Keratinocyte (primary cell): Measurements from ENCODE around the gene FAM3C. TPM values are rescaled to one million over a fixed set of nuclear protein-coding genes. Genes with fewer than 3 reads are reported as not detected.

Experiments
- DNase-seq: peaks from one replicate; pipeline ENCODE4 v3.0.0-alpha.2; 2011; ENCODE audit warnings: low read depth, missing footprints, low spot score
- FAIRE-seq: peaks from 2 replicates; lab custom pipeline; 2011; peaks lifted over from hg19 to GRCh38; lab: Jason Lieb, UNC
- H2AFZ ChIP-seq: 2 replicates; pipeline ENCODE4 v1.6.0; 2012; ENCODE audit warnings: low read length, control low read depth, inconsistent platforms; ENCODE audit not compliant: control insufficient read depth
- H3K27ac ChIP-seq: 2 replicates; pipeline ENCODE4 v1.5.1; 2011; ENCODE audit warnings: low read length; ENCODE audit not compliant: control insufficient read depth, insufficient read depth
- H3K27me3 ChIP-seq: 3 replicates; pipeline ENCODE4 v1.6.0; 2011; ENCODE audit warnings: low read length; ENCODE audit not compliant: control insufficient read depth, insufficient read depth; ENCODE audit errors: extremely low read depth
- H3K36me3 ChIP-seq, 2 experiments: 2 replicates in 1 of 2; 3 replicates in 1 of 2; pipeline ENCODE4 v1.5.1; 2011; ENCODE audit warnings: low read length in 2 of 2, mild to moderate bottlenecking in 1 of 2; ENCODE audit not compliant: control insufficient read depth in 2 of 2, insufficient read depth in 2 of 2; ENCODE audit errors: extremely low read depth in 1 of 2
- H3K4me1 ChIP-seq: 3 replicates; pipeline ENCODE4 v1.5.1; 2011; ENCODE audit warnings: low read length; ENCODE audit not compliant: control insufficient read depth, insufficient read depth; ENCODE audit errors: extremely low read depth
- H3K4me2 ChIP-seq: 3 replicates; pipeline ENCODE4 v1.6.0; 2011; ENCODE audit warnings: low read depth, low read length; ENCODE audit not compliant: control insufficient read depth, insufficient read depth; ENCODE audit errors: extremely low read depth
- H3K4me3 ChIP-seq, 3 experiments: fragments of 200-600 bp in 1 of 3; sonication (generic) in 1 of 3; 2 replicates in 2 of 3; 3 replicates in 1 of 3; pipeline ENCODE4 v1.5.1; 2011 to 2016; ENCODE audit warnings: low read length in 3 of 3, mild to moderate bottlenecking in 3 of 3, control low read depth in 2 of 3, inconsistent platforms in 1 of 3, low read depth in 1 of 3, mixed read lengths in 1 of 3, mixed run types in 1 of 3, moderate library complexity in 1 of 3; ENCODE audit not compliant: control insufficient read depth in 2 of 3, insufficient read depth in 2 of 3; ENCODE audit errors: extremely low read depth in 1 of 3
- H3K79me2 ChIP-seq: 2 replicates; pipeline ENCODE4 v1.6.0; 2012; ENCODE audit warnings: low read length; ENCODE audit not compliant: control insufficient read depth, insufficient read depth
- H3K9ac ChIP-seq: 3 replicates; pipeline ENCODE4 v1.6.0; 2011; ENCODE audit warnings: low read length; ENCODE audit not compliant: control insufficient read depth, insufficient read depth; ENCODE audit errors: extremely low read depth
- H3K9me1 ChIP-seq: 3 replicates; pipeline ENCODE4 v1.6.0; 2011; ENCODE audit warnings: low read length; ENCODE audit not compliant: control insufficient read depth, insufficient read depth; ENCODE audit errors: extremely low read depth
- H3K9me3 ChIP-seq: 2 replicates; pipeline ENCODE4 v1.5.1; 2012; ENCODE audit warnings: low read depth, low read length; ENCODE audit not compliant: control insufficient read depth
- H4K20me1 ChIP-seq: 3 replicates; pipeline ENCODE4 v1.6.0; 2011; ENCODE audit warnings: low read length; ENCODE audit not compliant: control insufficient read depth, insufficient read depth; ENCODE audit errors: extremely low read depth
- EZH2 ChIP-seq: IDR thresholded peaks from one replicate; pipeline ENCODE4 v1.6.1; 2012; ENCODE audit warnings: inconsistent platforms, mild to moderate bottlenecking, low read length, moderate library complexity
- dilution Hi-C: fragments of 300-500 bp; cut with MboI; formaldehyde crosslinking; loops from one replicate; pipeline ENCODE4 v1.7.0; 2020; ENCODE audit warnings: low sequenced_read_pairs; ENCODE audit not compliant: extremely low pct_ligation_motif_present
- polyA plus RNA-seq, 5 experiments: library from polyadenylated mRNA; depleted of rRNA in 3 of 5; stranded (reverse) in 3 of 5; stranded (forward) in 1 of 5; unstranded in 1 of 5; fragments of >200 nt; gene quantifications; 1 replicate in 1 of 5; 2 replicates in 3 of 5; 3 replicates in 1 of 5; pipeline versions ENCODE4 v1.2.1 to v1.2.3, GENCODE V29; 2011 to 2012; ENCODE audit warnings: missing spikeins in 2 of 5, low read depth in 1 of 5, low replicate concordance in 1 of 5
- TF ChIP-seq, protein P1 (sequence below), 3 experiments: IDR thresholded peaks in 1 of 3; conservative IDR thresholded peaks in 1 of 3; optimal IDR thresholded peaks in 1 of 3; 2 replicates in 2 of 3; 3 replicates in 1 of 3; pipeline versions ENCODE3 to v1.5.1; 2011; ENCODE audit warnings: low read length in 3 of 3, mild to moderate bottlenecking in 3 of 3, moderate library complexity in 2 of 3, control low read depth in 1 of 3, inconsistent platforms in 1 of 3; ENCODE audit not compliant: insufficient read depth in 2 of 3; ENCODE audit errors: extremely low read depth in 1 of 3

FAM3C gene
- polyA plus RNA-seq, 1 donor (not counting 4 experiments of a cell fraction or from before 2014, with no cell fraction given) = 93.5 TPM

DNA sequence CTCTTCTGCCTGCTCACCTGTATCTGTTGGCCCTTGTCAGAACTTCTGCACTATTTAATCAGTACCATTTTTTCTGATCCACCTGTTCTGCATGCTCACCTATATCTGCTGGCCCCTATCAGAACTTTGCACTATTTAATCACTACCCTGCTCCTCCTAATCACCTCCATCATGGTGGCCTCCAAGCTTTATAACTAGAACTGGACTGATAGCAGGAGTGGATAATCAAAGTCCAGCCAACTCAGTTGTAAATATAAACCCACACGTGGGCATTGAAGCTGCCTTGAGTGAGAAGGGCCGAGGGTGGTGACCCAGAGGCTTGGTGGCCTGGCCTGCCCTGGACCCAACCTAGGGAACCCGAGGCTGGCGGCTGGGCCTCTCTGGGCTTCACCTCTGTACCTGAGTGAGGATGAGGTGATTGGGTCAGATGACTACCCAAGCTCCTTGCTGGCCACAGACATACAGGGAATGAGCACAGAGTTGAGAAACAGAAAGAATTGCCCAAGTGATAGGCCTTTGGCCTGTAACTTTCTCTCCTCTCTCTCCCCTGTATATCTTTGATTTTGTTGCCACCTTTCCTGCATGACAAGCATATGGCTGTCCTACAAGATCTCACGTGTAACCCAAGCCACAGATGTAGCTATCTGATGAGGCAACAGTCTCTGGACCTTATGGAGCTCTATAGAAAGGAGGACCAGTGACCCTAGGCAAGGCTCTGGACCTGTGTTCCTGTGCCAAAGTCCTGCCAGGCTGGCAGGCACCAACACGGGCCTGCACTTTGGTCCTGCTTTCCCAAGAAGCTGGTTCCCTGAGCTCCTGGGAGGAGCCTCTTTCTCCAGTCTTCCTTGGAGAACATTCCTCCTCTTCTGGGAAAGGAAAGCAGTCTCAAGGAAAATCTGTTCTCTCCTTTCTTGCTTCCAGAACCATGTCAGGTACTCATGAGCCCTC is 23.4 kb upstream of the FAM3C start:
- Histone ChIP-seq H3K4me1 (no peaks in the 10 kb centered on the region), H3K9ac (no peak overlapping the region), H2AFZ (no peak overlapping the region), H3K36me3 (no peaks in the 10 kb centered on the region), H3K9me3 (no peaks in the 10 kb centered on the region), H3K4me3 (no peak overlapping the region), H3K27ac (no peak overlapping the region), H3K4me2 (no peak overlapping the region), H3K79me2 (no peaks in the 10 kb centered on the region), H4K20me1 (no peaks in the 10 kb centered on the region), H3K27me3 (no peaks in the 10 kb centered on the region), H3K9me1 (no peaks in the 10 kb centered on the region)
- TF ChIP-seq, protein P1, sequence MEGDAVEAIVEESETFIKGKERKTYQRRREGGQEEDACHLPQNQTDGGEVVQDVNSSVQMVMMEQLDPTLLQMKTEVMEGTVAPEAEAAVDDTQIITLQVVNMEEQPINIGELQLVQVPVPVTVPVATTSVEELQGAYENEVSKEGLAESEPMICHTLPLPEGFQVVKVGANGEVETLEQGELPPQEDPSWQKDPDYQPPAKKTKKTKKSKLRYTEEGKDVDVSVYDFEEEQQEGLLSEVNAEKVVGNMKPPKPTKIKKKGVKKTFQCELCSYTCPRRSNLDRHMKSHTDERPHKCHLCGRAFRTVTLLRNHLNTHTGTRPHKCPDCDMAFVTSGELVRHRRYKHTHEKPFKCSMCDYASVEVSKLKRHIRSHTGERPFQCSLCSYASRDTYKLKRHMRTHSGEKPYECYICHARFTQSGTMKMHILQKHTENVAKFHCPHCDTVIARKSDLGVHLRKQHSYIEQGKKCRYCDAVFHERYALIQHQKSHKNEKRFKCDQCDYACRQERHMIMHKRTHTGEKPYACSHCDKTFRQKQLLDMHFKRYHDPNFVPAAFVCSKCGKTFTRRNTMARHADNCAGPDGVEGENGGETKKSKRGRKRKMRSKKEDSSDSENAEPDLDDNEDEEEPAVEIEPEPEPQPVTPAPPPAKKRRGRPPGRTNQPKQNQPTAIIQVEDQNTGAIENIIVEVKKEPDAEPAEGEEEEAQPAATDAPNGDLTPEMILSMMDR (optimal IDR thresholded peaks at IDR 0.05 in 1 of 3, IDR thresholded peaks at IDR 0.05 in 1 of 3, conservative IDR thresholded peaks at IDR 0.05 in 1 of 3; ENCODE audit: extremely low read depth in 1 of 3, insufficient read depth in 2 of 3, low read length in 3 of 3) = no peak
- TF ChIP-seq EZH2 = no peak
- FAIRE-seq (no peak), DNase-seq (no peak)
- dilution Hi-C loops = no loop called here

DNA sequence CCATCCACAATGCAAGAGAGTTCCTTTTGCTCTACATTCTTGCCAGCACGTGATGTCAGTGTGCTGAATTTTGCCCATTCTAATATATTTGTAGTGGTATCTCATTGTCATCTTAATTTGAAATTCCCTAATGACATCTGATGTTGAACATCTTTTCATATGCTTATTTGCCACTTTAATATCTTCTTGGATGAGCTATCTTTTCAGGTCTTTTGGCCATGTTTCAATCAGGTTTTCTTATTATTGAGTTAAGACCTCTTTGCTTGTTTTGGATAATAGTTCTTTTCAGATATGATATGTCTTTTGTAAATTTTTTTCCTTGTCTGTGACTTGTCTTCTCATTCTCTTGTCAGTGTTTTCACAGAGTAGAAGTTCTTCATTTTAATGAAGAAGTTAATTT is 20.4 kb upstream of the FAM3C start:
- FAIRE-seq = no peak
- Histone ChIP-seq H3K4me1 (no peaks in the 10 kb centered on the region), H3K79me2 (no peaks in the 10 kb centered on the region), H2AFZ (no peak overlapping the region), H4K20me1 (no peaks in the 10 kb centered on the region), H3K9me1 (no peaks in the 10 kb centered on the region), H3K4me2 (no peak overlapping the region), H3K27ac (no peak overlapping the region), H3K27me3 (no peaks in the 10 kb centered on the region), H3K36me3 (no peaks in the 10 kb centered on the region), H3K4me3 (no peak overlapping the region), H3K9ac (no peak overlapping the region), H3K9me3 (no peaks in the 10 kb centered on the region)
- TF ChIP-seq, protein P1 (optimal IDR thresholded peaks at IDR 0.05 in 1 of 3, IDR thresholded peaks at IDR 0.05 in 1 of 3, conservative IDR thresholded peaks at IDR 0.05 in 1 of 3; ENCODE audit: extremely low read depth in 1 of 3, insufficient read depth in 2 of 3, low read length in 3 of 3) = no peak
- no peak for TF ChIP-seq EZH2
- dilution Hi-C loops = no loop called here
- DNase-seq = no peak
